ENCODE results near the gene SH3RF3.

DNA sequence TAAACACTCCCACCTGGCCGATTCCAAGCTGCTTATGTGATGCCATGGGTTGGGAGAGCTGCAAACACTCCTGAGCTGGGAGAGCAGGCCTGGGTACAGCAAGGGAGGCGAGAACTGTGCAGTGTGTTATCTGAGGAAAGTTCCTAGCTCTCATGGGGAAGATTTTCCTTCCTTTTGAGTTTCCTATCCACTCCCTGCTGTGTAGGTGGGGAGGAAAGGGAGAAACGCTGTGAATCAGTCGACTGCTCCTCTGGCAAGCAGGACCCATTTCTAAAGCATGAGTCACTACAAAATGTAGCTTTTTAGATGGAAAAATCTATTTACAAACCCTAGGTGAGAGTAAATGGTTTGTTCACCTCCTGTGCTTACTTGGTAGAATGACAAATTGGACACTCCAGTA, 80.4 kb downstream of the SH3RF3 start:
- TF ChIP-seq, protein P1, sequence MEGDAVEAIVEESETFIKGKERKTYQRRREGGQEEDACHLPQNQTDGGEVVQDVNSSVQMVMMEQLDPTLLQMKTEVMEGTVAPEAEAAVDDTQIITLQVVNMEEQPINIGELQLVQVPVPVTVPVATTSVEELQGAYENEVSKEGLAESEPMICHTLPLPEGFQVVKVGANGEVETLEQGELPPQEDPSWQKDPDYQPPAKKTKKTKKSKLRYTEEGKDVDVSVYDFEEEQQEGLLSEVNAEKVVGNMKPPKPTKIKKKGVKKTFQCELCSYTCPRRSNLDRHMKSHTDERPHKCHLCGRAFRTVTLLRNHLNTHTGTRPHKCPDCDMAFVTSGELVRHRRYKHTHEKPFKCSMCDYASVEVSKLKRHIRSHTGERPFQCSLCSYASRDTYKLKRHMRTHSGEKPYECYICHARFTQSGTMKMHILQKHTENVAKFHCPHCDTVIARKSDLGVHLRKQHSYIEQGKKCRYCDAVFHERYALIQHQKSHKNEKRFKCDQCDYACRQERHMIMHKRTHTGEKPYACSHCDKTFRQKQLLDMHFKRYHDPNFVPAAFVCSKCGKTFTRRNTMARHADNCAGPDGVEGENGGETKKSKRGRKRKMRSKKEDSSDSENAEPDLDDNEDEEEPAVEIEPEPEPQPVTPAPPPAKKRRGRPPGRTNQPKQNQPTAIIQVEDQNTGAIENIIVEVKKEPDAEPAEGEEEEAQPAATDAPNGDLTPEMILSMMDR (optimal IDR thresholded peaks at IDR 0.05 in 1 of 3, IDR thresholded peaks at IDR 0.05 in 1 of 3, conservative IDR thresholded peaks at IDR 0.05 in 1 of 3; ENCODE audit: extremely low read depth in 1 of 3, insufficient read depth in 2 of 3, low read length in 3 of 3), result no peak
- no peak for TF ChIP-seq EZH2 (IDR thresholded peaks at IDR 0.05; ENCODE audit: low read length)

All from keratinocyte (primary cell).